ENCODE measurements around the gene ZNF354B. TPM values are rescaled to one million over a fixed set of nuclear protein-coding genes. Genes with fewer than 3 reads are reported as not detected.
"Not testable (repeated sequence)": the region's sequence is repeated elsewhere in the genome, so short reads cannot be mapped to it uniquely, and the experiment has no call there.

The ZNF354B gene
- total RNA-seq, 1 experiment from 2014 or later, result 11.8 TPM

DNA sequence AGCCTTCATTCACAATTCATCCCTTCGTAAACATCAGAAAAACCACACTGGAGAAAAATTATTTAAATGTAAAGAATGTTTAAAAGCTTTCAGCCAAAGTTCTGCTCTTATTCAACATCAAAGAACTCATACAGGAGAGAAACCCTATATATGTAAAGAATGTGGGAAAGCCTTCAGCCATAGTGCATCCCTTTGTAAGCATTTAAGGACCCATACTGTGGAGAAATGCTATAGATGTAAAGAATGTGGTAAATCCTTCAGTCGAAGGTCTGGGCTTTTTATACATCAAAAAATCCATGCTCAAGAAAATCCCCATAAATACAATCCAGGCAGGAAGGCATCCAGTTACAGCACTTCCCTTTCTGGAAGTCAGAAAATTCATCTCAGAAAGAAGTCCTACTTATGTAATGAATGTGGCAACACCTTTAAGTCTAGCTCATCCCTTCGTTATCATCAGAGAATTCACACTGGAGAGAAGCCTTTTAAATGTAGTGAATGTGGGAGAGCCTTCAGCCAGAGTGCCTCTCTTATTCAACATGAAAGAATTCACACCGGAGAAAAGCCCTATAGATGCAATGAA, 23.5 kb downstream of the ZNF354B start:
- not testable (repeated sequence) for DNase-seq (ENCODE audit: low read depth)

DNA sequence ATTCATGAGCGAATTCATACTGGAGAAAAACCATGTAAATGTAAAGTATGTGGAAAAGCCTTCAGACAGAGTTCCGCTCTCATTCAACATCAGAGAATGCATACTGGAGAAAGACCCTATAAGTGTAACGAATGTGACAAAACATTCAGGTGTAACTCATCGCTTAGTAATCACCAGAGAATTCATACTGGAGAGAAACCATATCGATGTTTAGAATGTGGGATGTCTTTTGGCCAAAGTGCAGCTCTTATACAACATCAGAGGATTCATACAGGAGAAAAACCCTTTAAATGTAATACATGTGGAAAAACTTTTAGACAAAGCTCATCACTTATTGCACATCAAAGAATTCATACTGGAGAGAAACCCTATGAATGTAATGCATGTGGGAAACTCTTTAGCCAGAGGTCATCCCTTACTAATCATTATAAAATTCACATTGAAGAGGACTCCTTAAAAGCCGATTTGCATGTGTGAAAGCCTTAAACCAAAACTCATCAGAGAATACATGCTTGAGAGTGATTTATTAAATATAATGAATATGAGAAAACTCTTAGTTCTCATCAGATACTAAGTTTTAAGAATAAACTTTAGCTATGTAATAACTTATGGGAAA, 24.2 kb downstream of the ZNF354B start:
- no peak for DNase-seq (ENCODE audit: low read depth)

DNA sequence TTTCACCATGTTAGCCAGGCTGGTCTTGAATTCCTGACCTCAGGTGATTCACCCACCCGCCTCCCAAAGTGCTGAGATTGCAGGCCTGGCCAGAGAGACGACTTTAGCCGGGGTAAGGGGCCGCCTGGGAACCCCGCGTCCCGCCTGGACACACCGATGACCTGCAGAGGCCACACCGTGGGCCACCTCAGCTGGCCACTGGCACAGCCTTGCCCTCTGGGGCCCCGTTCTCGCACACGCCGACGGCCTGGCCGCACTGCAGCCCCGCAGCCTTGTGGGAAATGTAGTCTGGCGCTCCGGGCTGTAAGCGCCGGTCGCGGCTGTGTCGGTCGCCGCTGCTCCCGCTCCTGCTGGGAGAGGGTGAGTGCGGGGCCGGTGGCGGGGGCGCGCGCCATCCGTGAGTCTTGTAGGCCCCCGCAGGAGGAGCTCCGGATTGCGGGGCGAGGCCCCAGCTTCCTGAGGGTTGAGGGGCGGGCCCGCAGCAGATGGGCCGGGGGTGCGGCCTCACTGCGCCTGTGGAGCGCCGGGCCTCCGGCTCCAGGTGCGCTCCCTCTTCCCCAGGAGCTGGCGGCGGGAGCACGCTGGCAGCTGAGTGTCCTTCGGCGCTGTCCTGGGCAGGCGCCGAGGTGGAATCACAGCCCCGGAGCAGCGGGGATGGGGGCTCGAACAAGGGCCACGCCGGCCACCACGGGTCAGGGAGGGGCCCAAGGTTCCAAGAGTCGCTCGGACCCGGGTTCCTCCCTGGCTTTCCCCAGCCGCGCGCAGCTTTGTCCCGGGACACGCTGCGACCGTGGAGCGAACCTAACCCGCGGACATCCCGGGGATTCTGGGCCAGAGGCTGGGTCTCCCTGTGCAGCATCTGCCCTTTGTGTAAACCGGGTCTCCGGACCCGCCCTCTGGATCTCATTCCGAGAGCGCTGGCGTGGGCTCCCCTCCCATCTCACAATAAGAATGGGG, 36.1 kb downstream of the ZNF354B start, which contains the start of gene ZFP2:
Gene ZFP2 (plus strand): TSS at position 299 of the 957 bp plus-strand sequence. CDS start 35,401 bp downstream, outside the sequence.
- DNase-seq (ENCODE audit: low read depth), result peak; percentile 36

DNA sequence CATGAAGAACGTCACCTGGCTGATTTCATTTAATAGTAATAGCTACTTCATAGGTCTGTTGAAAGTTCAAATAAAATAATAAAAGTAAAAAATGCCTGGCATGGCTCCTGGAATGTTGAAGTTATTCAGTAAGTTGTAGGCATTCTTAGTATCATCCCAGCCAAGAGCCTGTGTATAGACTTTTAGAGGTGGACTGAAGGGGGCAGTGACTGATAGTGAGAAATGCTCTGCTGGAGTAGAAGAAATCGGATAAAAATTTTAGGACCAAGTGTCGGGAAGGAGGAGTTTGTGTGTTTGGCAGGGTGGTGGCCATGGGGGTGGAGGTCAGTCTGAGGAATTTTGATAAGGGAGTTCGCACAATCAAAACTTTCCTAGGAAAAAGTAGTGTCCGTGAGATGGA, 39.5 kb downstream of the ZNF354B start:
- DNase-seq (ENCODE audit: low read depth), result no peak

DNA sequence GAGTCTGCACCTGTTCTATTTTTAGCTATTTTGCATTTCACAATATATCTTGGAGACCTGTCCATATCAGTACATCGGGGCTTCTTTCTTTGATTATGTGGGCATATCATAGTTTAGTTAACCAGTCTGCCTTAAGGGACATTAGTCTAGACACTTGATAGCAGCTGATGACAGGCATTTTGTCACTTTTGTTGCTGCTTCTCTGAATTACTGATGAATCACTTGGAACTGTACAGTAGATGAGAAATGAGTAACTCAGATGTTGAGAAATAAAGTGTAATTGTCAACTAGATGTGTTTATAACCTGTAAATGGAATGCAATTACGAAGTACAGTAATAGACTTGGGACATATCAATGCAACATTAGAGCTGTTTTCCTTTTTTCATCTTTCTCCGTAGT, 43.1 kb downstream of the ZNF354B start:
- DNase-seq (ENCODE audit: low read depth), result peak; percentile 24

DNA sequence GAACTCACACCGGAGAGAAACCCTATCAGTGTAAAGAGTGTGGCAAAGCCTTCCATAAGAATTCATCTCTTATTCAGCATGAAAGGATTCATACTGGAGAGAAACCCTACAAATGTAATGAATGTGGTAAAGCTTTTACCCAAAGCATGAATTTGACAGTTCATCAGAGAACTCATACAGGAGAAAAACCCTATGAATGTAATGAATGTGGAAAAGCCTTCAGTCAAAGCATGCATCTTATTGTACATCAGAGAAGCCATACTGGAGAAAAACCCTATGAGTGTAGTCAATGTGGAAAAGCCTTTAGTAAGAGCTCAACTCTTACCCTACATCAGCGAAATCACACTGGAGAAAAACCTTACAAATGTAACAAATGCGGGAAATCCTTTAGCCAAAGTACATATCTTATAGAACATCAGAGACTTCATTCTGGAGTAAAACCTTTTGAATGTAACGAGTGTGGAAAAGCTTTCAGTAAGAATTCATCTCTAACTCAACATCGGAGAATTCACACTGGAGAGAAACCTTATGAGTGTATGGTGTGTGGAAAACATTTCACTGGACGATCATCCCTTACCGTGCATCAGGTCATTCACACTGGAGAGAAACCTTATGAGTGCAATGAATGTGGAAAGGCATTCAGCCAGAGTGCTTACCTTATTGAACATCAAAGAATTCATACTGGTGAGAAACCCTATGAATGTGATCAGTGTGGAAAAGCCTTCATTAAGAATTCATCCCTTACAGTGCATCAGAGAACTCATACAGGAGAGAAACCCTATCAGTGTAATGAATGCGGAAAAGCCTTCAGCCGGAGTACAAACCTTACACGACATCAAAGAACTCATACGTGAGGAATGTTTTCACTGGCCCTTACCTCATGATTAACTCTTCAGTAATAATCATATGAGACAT, 72.3 kb downstream of the ZNF354B start:
- DNase-seq (ENCODE audit: low read depth), result no peak

Other genes with a start within 250 kb of the ZNF354B start
- gene CLK4, start 232.9 kb upstream of the ZNF354B start, total RNA-seq (2014; rRNA removed), result 9.4 and 13.3 TPM in 2 replicates
- 11.8 and 12.8 TPM in 2 replicates for gene ZNF354A, start 129.3 kb upstream of the ZNF354B start, total RNA-seq (2014; rRNA removed)
- gene ZFP2, start 36.0 kb downstream of the ZNF354B start, total RNA-seq (2014; rRNA removed), result 0.64 and 0.92 TPM in 2 replicates
- gene ZNF454, start 81.2 kb downstream of the ZNF354B start, total RNA-seq (2014; rRNA removed), result not detected in 2 replicates
- not detected in 2 replicates for gene GRM6, start 135.4 kb downstream of the ZNF354B start, total RNA-seq (2014; rRNA removed)
- 2.5 and 4.7 TPM in 2 replicates for gene ZNF879, start 163.9 kb downstream of the ZNF354B start, total RNA-seq (2014; rRNA removed)
- gene ZNF354C, start 200.4 kb downstream of the ZNF354B start, total RNA-seq (2014; rRNA removed), result 5.2 and 5.5 TPM in 2 replicates